ENCODE measurements around the gene APC2. TPM values are rescaled to one million over a fixed set of nuclear protein-coding genes. Genes with fewer than 3 reads are reported as not detected.
A peak's percentile ranks its signal among the peaks of the same experiment; 100 is the strongest.

The APC2 gene
- total RNA-seq, 1 donor from 2014 or later: under 0.01 TPM

DNA sequence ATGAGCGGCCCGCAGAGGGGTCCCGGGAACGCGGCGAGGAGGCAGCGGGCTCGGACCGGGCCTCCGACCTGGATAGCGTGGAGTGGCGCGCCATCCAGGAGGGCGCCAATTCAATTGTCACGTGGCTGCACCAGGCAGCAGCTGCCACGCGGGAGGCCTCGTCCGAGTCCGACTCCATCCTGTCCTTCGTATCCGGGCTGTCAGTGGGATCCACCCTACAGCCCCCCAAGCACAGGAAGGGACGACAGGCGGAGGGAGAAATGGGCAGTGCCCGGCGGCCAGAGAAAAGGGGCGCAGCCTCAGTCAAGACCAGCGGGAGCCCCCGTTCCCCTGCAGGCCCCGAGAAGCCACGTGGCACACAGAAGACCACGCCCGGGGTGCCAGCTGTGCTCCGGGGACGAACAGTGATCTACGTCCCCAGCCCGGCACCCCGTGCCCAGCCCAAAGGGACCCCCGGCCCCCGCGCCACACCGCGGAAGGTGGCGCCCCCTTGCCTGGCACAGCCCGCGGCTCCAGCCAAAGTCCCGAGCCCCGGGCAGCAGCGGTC lies 18.4 kb downstream of the APC2 start:
- peaks cover 10% of the 10 kb centered on the region for H3K27me3 ChIP-seq (ENCODE audit: control insufficient read depth, insufficient read depth, low read length)
- peak overlapping the region; percentile 30 for H3K4me3 ChIP-seq (ENCODE audit: low read depth, low read length)
- H3K36me3 ChIP-seq (ENCODE audit: control insufficient read depth, insufficient read depth, low read length): no peaks in the 10 kb centered on the region
- no peak for DNase-seq (ENCODE audit: low read depth)
- TF ChIP-seq, protein P1, sequence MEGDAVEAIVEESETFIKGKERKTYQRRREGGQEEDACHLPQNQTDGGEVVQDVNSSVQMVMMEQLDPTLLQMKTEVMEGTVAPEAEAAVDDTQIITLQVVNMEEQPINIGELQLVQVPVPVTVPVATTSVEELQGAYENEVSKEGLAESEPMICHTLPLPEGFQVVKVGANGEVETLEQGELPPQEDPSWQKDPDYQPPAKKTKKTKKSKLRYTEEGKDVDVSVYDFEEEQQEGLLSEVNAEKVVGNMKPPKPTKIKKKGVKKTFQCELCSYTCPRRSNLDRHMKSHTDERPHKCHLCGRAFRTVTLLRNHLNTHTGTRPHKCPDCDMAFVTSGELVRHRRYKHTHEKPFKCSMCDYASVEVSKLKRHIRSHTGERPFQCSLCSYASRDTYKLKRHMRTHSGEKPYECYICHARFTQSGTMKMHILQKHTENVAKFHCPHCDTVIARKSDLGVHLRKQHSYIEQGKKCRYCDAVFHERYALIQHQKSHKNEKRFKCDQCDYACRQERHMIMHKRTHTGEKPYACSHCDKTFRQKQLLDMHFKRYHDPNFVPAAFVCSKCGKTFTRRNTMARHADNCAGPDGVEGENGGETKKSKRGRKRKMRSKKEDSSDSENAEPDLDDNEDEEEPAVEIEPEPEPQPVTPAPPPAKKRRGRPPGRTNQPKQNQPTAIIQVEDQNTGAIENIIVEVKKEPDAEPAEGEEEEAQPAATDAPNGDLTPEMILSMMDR (IDR thresholded peaks at IDR 0.05; ENCODE audit: insufficient read depth, low read length, severe bottlenecking): no peak
- FAIRE-seq: no peak

DNA sequence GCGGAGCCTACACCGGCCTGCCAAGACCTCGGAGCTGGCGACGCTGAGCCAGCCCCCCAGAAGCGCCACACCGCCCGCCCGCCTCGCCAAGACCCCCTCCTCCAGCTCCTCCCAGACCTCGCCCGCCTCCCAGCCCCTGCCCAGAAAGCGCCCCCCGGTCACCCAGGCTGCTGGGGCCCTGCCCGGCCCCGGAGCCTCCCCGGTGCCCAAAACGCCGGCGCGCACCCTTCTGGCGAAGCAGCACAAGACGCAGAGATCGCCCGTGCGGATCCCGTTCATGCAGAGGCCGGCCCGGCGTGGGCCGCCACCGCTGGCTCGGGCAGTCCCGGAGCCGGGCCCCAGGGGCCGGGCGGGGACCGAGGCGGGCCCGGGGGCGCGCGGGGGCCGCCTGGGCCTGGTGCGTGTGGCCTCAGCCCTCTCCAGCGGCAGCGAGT lies 18.9 kb downstream of the APC2 start:
- TF ChIP-seq, protein P1 (IDR thresholded peaks at IDR 0.05; ENCODE audit: insufficient read depth, low read length, severe bottlenecking): no peak
- Histone ChIP-seq H3K4me3 (ENCODE audit: low read depth, low read length) (peak overlapping the region; percentile 30), H3K27me3 (ENCODE audit: control insufficient read depth, insufficient read depth, low read length) (peaks cover 10% of the 10 kb centered on the region), H3K36me3 (ENCODE audit: control insufficient read depth, insufficient read depth, low read length) (no peaks in the 10 kb centered on the region)
- DNase-seq (ENCODE audit: low read depth): peak; percentile 27
- FAIRE-seq: no peak

DNA sequence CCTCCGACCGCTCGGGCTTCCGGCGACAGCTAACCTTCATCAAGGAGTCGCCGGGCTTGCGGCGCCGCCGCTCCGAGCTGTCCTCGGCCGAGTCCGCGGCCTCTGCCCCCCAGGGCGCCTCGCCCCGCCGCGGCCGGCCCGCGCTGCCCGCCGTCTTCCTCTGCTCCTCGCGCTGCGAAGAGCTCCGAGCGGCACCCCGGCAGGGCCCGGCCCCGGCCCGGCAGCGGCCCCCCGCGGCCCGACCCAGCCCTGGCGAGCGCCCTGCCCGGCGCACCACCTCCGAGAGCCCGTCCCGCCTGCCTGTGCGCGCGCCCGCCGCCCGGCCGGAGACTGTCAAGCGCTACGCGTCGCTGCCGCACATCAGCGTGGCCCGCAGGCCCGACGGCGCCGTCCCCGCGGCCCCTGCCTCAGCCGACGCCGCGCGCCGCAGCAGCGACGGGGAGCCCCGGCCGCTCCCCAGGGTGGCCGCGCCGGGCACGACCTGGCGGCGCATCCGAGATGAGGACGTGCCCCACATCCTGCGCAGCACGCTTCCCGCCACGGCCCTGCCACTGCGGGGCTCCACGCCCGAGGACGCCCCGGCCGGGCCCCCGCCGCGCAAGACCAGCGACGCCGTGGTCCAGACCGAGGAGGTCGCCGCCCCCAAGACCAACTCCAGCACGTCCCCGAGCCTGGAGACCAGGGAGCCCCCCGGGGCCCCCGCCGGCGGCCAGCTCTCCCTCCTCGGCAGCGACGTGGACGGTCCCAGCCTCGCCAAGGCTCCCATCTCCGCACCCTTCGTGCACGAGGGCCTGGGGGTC lies 19.5 kb downstream of the APC2 start:
- Histone ChIP-seq H3K36me3 (ENCODE audit: control insufficient read depth, insufficient read depth, low read length) (no peaks in the 10 kb centered on the region), H3K4me3 (ENCODE audit: low read depth, low read length) (peak overlapping the region; percentile 41), H3K27me3 (ENCODE audit: control insufficient read depth, insufficient read depth, low read length) (peaks cover 10% of the 10 kb centered on the region)
- DNase-seq (ENCODE audit: low read depth): no peak
- TF ChIP-seq, protein P1 (IDR thresholded peaks at IDR 0.05; ENCODE audit: insufficient read depth, low read length, severe bottlenecking): no peak
- FAIRE-seq: no peak

DNA sequence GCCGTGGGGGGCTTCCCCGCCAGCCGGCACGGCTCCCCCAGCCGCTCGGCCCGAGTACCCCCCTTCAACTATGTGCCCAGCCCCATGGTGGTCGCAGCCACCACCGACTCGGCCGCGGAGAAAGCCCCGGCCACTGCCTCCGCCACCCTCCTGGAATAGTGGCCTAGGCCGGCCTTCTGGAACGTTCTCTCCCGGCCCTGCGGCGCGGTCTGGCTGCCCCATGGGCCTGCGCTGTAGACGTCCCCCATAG lies 20.1 kb downstream of the APC2 start:
- FAIRE-seq: no peak
- TF ChIP-seq, protein P1 (IDR thresholded peaks at IDR 0.05; ENCODE audit: insufficient read depth, low read length, severe bottlenecking): no peak
- Histone ChIP-seq H3K36me3 (ENCODE audit: control insufficient read depth, insufficient read depth, low read length) (no peaks in the 10 kb centered on the region), H3K27me3 (ENCODE audit: control insufficient read depth, insufficient read depth, low read length) (peaks cover 10% of the 10 kb centered on the region), H3K4me3 (ENCODE audit: low read depth, low read length) (peak overlapping the region; percentile 41)
- no peak for DNase-seq (ENCODE audit: low read depth)

DNA sequence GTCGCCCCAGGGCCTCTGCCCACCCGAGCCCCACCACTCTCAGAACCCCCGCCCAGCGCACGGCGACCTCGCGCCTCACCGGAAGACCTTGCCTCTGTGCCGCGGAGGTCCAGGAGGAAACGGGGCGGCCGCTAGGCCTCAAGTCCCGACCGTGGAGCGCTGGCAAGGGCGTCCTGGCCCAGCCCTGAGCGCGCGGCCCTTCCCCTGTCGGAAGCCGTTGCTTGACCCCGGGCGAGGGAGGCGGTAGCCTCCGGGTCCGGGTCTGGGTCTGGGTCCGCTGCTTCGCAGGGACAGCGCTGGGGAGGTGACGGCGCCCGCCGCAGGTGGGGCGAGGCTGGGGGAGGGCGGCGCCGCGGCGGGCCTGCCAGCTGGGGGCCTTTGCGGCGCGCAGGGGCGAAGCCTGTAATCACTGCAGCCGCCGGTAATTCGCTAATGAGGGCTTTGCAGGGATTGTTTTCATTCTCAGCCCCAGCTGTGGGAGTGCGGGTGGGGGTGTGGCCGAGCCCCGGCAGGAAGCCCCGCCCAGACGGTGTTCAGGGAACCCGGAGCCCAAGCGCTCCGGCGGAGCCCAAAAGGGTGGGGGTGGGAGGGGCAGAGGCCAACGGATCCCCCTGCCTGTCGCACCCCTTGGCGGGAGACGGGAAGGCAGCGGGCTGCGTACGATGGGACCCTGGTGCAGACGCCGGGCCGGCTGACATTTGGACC lies 20.5 kb downstream of the APC2 start:
- Histone ChIP-seq H3K27me3 (ENCODE audit: control insufficient read depth, insufficient read depth, low read length) (peaks cover 10% of the 10 kb centered on the region), H3K4me3 (ENCODE audit: low read depth, low read length) (peak overlapping the region; percentile 41), H3K36me3 (ENCODE audit: control insufficient read depth, insufficient read depth, low read length) (no peaks in the 10 kb centered on the region)
- TF ChIP-seq, protein P1 (IDR thresholded peaks at IDR 0.05; ENCODE audit: insufficient read depth, low read length, severe bottlenecking): no peak
- FAIRE-seq (no peak), DNase-seq (ENCODE audit: low read depth) (peak; percentile 34)

Measured in bronchial epithelial cell (primary cell).